GM19193 (cell line): ENCODE data around the gene EPB41L2.

Experiments used
- POLR2A ChIP-seq: IDR thresholded peaks from 4 replicates; pipeline ENCODE4 v1.6.1; 2011; ENCODE audit not compliant: insufficient read depth, insufficient read length; ENCODE audit errors: extremely low read depth

The EPB41L2 gene

GRCh38 chr6:130907687-130908086, 155.4 kb downstream of the EPB41L2 start:
- no peak for TF ChIP-seq POLR2A

GRCh38 chr6:130906736-130907381, 156.2 kb downstream of the EPB41L2 start:
- TF ChIP-seq POLR2A: no peak

GRCh38 chr6:130903602-130904001, 159.4 kb downstream of the EPB41L2 start:
- TF ChIP-seq POLR2A: no peak

- no peak for TF ChIP-seq POLR2A
Observed at GRCh38 chr6:130903007-130903406, 160.0 kb downstream of the EPB41L2 start.

GRCh38 chr6:130900913-130901312, 162.1 kb downstream of the EPB41L2 start:
- TF ChIP-seq POLR2A: no peak

GRCh38 chr6:130896249-130896648, 166.8 kb downstream of the EPB41L2 start:
- TF ChIP-seq POLR2A: no peak

GRCh38 chr6:130895516-130895915, 167.5 kb downstream of the EPB41L2 start:
- no peak for TF ChIP-seq POLR2A

GRCh38 chr6:130893766-130894165, 169.3 kb downstream of the EPB41L2 start:
- no peak for TF ChIP-seq POLR2A

- no peak for TF ChIP-seq POLR2A
Observed at GRCh38 chr6:130893277-130893676, 169.8 kb downstream of the EPB41L2 start.

GRCh38 chr6:130890521-130890971, 172.5 kb downstream of the EPB41L2 start:
- TF ChIP-seq POLR2A: no peak

GRCh38 chr6:130889423-130889822, 173.6 kb downstream of the EPB41L2 start:
- TF ChIP-seq POLR2A: no peak

- no peak for TF ChIP-seq POLR2A
Observed at GRCh38 chr6:130888246-130888645, 174.8 kb downstream of the EPB41L2 start.

GRCh38 chr6:130886966-130887365, 176.1 kb downstream of the EPB41L2 start:
- no peak for TF ChIP-seq POLR2A

GRCh38 chr6:130885392-130886192, 177.5 kb downstream of the EPB41L2 start:
- TF ChIP-seq POLR2A: no peak

GRCh38 chr6:130882370-130882769, 180.7 kb downstream of the EPB41L2 start:
- no peak for TF ChIP-seq POLR2A

- TF ChIP-seq POLR2A: no peak
Observed at GRCh38 chr6:130879826-130880225, 183.2 kb downstream of the EPB41L2 start.
